ENCODE results near the gene MATN1. TPM values are rescaled to one million over a fixed set of nuclear protein-coding genes. Genes with fewer than 3 reads are reported as not detected.

Gene MATN1
- total and polyA plus RNA-seq, 2 donors: 0.24 to 0.85 TPM

- Histone ChIP-seq H3K27ac (ENCODE audit: low read depth) (no peak overlapping the region), H3K4me1 (ENCODE audit: insufficient read depth) (no peaks in the 10 kb centered on the region), H3K36me3 (ENCODE audit: insufficient read depth) (no peaks in the 10 kb centered on the region), H3K4me3 (ENCODE audit: low read depth, low read length) (no peak overlapping the region)
- no peak for DNase-seq (ENCODE audit: extremely low spot score)
- WGBS: 73% methylated on average over 3 of the region's 3 CpGs
Observed at GRCh38 chr1:30753118-30753517, 29.7 kb upstream of the MATN1 start.

- Histone ChIP-seq H3K4me1 (ENCODE audit: insufficient read depth) (no peaks in the 10 kb centered on the region), H3K36me3 (ENCODE audit: insufficient read depth) (no peaks in the 10 kb centered on the region), H3K27ac (ENCODE audit: low read depth) (no peak overlapping the region), H3K4me3 (ENCODE audit: low read depth, low read length) (no peak overlapping the region)
- 77% methylated on average over 9 of the region's 9 CpGs for WGBS
- no peak for DNase-seq (ENCODE audit: extremely low spot score)
Observed at GRCh38 chr1:30752651-30752908, 29.2 kb upstream of the MATN1 start.

- WGBS: 84% methylated on average over 8 of the region's 8 CpGs
- Histone ChIP-seq H3K4me1 (ENCODE audit: insufficient read depth) (no peaks in the 10 kb centered on the region), H3K36me3 (ENCODE audit: insufficient read depth) (no peaks in the 10 kb centered on the region), H3K27ac (ENCODE audit: low read depth) (no peak overlapping the region), H3K4me3 (ENCODE audit: low read depth, low read length) (no peak overlapping the region)
- no peak for DNase-seq (ENCODE audit: extremely low spot score)
Observed at GRCh38 chr1:30751830-30752650, 28.7 kb upstream of the MATN1 start.

GRCh38 chr1:30750731-30751291 lies 27.4 kb upstream of the MATN1 start:
- Histone ChIP-seq H3K36me3 (ENCODE audit: insufficient read depth) (no peaks in the 10 kb centered on the region), H3K27ac (ENCODE audit: low read depth) (no peak overlapping the region), H3K4me3 (ENCODE audit: low read depth, low read length) (no peak overlapping the region), H3K4me1 (ENCODE audit: insufficient read depth) (no peaks in the 10 kb centered on the region)
- 78% methylated on average over 10 of the region's 10 CpGs for WGBS
- DNase-seq (ENCODE audit: extremely low spot score): no peak

- H3K27ac ChIP-seq (ENCODE audit: low read depth): no peak overlapping the region
- no peak overlapping the region for H3K4me3 ChIP-seq (ENCODE audit: low read depth, low read length)
- WGBS: 79% methylated on average over 23 of the region's 23 CpGs
- no peaks in the 10 kb centered on the region for H3K4me1 ChIP-seq (ENCODE audit: insufficient read depth)
- DNase-seq (ENCODE audit: extremely low spot score): no peak
- H3K36me3 ChIP-seq (ENCODE audit: insufficient read depth): no peaks in the 10 kb centered on the region
Observed at GRCh38 chr1:30749691-30750583, 26.6 kb upstream of the MATN1 start.

GRCh38 chr1:30748699-30749401 lies 25.5 kb upstream of the MATN1 start:
- Histone ChIP-seq H3K4me1 (ENCODE audit: insufficient read depth) (no peaks in the 10 kb centered on the region), H3K4me3 (ENCODE audit: low read depth, low read length) (no peak overlapping the region), H3K27ac (ENCODE audit: low read depth) (no peak overlapping the region), H3K36me3 (ENCODE audit: insufficient read depth) (no peaks in the 10 kb centered on the region)
- no peak for DNase-seq (ENCODE audit: extremely low spot score)
- WGBS: 69% methylated on average over 16 of the region's 16 CpGs

- no peak for DNase-seq (ENCODE audit: extremely low spot score)
- 45% methylated on average over 9 of the region's 9 CpGs for WGBS
- Histone ChIP-seq H3K4me1 (ENCODE audit: insufficient read depth) (no peaks in the 10 kb centered on the region), H3K27ac (ENCODE audit: low read depth) (no peak overlapping the region), H3K4me3 (ENCODE audit: low read depth, low read length) (no peak overlapping the region), H3K36me3 (ENCODE audit: insufficient read depth) (no peaks in the 10 kb centered on the region)
Observed at GRCh38 chr1:30748098-30748698, 24.8 kb upstream of the MATN1 start.

DNA sequence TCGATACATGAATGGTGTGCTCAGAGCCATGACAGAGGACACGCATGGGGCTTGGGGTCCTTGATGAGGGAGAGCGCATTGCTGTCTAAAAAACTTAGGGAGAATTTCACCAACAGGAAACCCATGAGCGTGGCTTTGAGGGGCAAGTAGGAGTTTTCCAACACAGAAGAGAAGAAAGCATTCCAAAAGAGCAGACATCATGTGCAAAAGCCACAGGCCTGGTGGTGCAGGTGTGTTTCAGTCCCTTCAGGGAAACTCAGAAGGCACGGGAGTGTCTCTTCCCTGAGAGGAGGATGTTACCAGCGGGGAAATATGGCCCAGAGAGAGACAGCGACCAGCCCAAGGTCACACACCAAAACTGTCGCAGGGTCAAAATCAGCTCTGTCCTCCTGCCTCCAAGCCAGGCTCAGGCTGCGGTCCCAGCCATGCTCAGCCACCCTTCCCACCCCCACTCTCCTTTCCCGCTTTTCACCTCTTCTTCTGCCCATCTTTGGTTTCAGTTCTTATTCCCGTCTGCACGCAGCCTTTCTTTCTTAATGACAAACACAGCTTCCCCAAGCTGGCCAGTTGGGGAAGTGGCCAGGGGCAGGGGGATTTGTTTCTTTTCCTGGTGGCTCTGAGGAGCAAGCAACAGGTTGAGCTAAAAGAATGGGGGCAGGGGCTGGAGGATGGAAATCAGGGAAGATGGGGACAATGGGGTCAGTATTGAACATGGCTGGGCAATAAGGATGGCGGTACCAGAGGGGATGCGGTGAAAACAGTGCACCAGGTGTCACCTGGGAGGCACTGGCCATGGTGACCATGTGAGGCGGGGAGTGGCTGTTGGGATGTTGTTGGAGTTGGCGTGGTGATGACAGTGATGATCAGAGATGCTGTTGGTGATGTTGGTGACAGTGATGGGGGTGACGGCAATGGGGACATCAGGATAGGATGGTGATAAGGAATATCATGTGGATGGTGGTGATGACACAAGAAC lies 23.9 kb upstream of the MATN1 start:
- no peaks in the 10 kb centered on the region for H3K36me3 ChIP-seq (ENCODE audit: insufficient read depth)
- 92% methylated on average over 17 of the region's 17 CpGs for WGBS
- H3K4me3 ChIP-seq (ENCODE audit: low read depth, low read length): no peak overlapping the region
- H3K4me1 ChIP-seq (ENCODE audit: insufficient read depth): no peaks in the 10 kb centered on the region
- H3K27ac ChIP-seq (ENCODE audit: low read depth): no peak overlapping the region
- no peak for DNase-seq (ENCODE audit: extremely low spot score)

DNA sequence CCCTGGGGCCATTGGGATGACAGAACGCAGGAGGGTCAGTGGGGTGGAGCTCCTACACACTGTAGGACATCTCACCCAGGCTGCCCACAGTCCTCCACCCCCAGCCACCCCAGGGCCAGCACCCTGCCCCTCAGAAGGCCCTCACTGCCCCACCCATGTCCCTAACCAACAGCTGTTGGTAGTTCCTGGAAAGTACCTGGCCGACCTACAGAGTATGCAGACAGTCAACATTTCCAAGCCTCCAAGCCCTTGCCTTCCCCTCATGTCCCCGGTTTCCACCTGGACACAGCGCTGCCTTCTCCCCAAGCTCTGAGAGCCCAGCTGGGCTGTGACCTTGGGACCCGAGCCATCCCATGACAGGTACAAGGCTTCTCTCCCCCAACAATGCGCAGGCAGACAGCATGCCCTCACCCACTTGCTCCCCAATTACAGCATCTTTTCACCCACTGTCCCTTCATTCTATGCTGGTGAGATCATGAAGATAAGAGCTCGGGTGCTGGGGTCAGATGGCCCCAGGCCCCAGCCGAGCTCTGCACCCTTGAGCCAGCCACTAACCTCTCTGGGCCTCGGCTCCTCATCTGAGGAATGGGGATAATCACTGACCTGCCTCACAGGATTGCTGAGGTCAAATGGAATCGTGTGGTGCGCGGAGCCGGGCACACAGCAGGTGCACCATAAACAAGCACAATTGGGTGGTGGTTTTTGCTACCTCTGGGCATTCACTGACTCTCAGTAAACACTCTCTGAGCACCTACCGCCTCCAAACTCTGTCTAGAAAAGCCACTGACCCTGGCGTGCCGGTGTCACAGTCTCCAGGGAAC lies 23.0 kb upstream of the MATN1 start:
- WGBS: 87% methylated on average over 16 of the region's 16 CpGs
- no peak for DNase-seq (ENCODE audit: extremely low spot score)
- Histone ChIP-seq H3K36me3 (ENCODE audit: insufficient read depth) (no peaks in the 10 kb centered on the region), H3K4me3 (ENCODE audit: low read depth, low read length) (no peak overlapping the region), H3K27ac (ENCODE audit: low read depth) (no peak overlapping the region), H3K4me1 (ENCODE audit: insufficient read depth) (no peaks in the 10 kb centered on the region)

DNA sequence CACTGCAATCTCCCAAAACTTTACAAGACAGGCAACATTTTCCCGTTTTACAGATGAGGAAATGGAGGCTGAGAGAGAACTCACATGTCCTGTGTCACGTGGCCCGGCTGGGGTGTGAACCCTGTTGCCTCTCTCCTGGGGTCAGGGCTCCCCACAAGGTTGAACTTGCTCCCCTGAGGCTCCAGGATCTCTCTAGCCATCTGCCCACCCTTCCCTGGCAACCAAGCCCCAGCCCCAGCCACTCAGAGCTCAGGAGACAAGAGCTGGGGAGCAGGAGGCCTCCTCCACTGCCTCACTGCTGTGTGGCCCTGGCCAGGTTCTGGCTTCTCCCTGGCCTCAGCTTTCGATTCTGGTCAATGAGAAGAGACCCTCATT lies 22.4 kb upstream of the MATN1 start:
- 73% methylated on average over 4 of the region's 4 CpGs for WGBS
- H3K36me3 ChIP-seq (ENCODE audit: insufficient read depth): no peaks in the 10 kb centered on the region
- no peak overlapping the region for H3K27ac ChIP-seq (ENCODE audit: low read depth)
- H3K4me1 ChIP-seq (ENCODE audit: insufficient read depth): no peaks in the 10 kb centered on the region
- no peak overlapping the region for H3K4me3 ChIP-seq (ENCODE audit: low read depth, low read length)
- DNase-seq (ENCODE audit: extremely low spot score): no peak

- WGBS: 87% methylated on average over 14 of the region's 14 CpGs
- Histone ChIP-seq H3K36me3 (ENCODE audit: insufficient read depth) (no peaks in the 10 kb centered on the region), H3K4me1 (ENCODE audit: insufficient read depth) (no peaks in the 10 kb centered on the region), H3K4me3 (ENCODE audit: low read depth, low read length) (no peak overlapping the region), H3K27ac (ENCODE audit: low read depth) (no peak overlapping the region)
- no peak for DNase-seq (ENCODE audit: extremely low spot score)
Observed at GRCh38 chr1:30745156-30745833, 21.9 kb upstream of the MATN1 start.
